ENCODE measurements around the gene SORCS2.

The SORCS2 gene

DNA sequence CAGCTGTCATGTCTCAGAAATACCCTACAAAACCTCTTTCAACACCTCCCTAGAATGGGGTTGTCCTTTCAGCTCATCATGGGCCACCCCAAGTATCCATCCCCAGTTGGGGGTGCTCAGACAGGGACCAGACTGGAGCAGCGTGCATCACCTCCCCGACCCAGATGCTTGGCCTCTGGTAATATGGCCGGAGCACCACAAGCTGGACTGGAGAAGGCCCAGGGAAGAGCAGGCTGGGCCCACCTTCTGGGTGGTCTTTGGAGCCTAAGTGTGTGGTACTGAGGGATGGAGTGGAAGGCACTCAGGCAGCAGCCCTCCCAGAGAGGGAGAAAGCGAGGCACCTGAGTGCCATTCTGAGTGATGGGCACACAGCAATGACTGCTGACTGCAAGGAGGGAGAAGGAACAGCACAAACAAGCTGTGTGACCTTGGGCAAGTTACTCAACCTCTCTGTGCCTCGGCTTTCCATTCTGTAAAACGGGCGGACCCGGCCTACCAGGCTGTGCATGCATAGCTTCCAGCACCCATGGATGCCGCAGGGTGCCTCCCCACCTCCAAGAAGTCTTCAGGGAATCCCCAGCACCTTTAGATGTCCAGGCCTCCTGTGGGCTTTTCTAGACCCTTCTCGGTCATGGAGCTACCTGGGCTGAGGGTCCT is 519.1 kb downstream of the SORCS2 start:
- no peak for TF ChIP-seq TAF1 (IDR thresholded peaks at IDR 0.05; ENCODE audit: borderline replicate concordance, insufficient read depth, low read length)
- TF ChIP-seq, protein P1, sequence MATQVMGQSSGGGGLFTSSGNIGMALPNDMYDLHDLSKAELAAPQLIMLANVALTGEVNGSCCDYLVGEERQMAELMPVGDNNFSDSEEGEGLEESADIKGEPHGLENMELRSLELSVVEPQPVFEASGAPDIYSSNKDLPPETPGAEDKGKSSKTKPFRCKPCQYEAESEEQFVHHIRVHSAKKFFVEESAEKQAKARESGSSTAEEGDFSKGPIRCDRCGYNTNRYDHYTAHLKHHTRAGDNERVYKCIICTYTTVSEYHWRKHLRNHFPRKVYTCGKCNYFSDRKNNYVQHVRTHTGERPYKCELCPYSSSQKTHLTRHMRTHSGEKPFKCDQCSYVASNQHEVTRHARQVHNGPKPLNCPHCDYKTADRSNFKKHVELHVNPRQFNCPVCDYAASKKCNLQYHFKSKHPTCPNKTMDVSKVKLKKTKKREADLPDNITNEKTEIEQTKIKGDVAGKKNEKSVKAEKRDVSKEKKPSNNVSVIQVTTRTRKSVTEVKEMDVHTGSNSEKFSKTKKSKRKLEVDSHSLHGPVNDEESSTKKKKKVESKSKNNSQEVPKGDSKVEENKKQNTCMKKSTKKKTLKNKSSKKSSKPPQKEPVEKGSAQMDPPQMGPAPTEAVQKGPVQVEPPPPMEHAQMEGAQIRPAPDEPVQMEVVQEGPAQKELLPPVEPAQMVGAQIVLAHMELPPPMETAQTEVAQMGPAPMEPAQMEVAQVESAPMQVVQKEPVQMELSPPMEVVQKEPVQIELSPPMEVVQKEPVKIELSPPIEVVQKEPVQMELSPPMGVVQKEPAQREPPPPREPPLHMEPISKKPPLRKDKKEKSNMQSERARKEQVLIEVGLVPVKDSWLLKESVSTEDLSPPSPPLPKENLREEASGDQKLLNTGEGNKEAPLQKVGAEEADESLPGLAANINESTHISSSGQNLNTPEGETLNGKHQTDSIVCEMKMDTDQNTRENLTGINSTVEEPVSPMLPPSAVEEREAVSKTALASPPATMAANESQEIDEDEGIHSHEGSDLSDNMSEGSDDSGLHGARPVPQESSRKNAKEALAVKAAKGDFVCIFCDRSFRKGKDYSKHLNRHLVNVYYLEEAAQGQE (IDR thresholded peaks at IDR 0.05; ENCODE audit: insufficient read depth in 1 of 2, low read depth in 2 of 2, low read length in 2 of 2), result no peak
- no peak for TF ChIP-seq POLR2AphosphoS5 (IDR thresholded peaks at IDR 0.05; ENCODE audit: low read depth, low read length)
- no peak for TF ChIP-seq SIN3A (IDR thresholded peaks at IDR 0.05; ENCODE audit: borderline replicate concordance, insufficient read depth, low read length)
- no peak for TF ChIP-seq FOXP2 (optimal IDR thresholded peaks at IDR 0.05; ENCODE audit: borderline replicate concordance, extremely low read depth, extremely low read length, insufficient read depth)

DNA sequence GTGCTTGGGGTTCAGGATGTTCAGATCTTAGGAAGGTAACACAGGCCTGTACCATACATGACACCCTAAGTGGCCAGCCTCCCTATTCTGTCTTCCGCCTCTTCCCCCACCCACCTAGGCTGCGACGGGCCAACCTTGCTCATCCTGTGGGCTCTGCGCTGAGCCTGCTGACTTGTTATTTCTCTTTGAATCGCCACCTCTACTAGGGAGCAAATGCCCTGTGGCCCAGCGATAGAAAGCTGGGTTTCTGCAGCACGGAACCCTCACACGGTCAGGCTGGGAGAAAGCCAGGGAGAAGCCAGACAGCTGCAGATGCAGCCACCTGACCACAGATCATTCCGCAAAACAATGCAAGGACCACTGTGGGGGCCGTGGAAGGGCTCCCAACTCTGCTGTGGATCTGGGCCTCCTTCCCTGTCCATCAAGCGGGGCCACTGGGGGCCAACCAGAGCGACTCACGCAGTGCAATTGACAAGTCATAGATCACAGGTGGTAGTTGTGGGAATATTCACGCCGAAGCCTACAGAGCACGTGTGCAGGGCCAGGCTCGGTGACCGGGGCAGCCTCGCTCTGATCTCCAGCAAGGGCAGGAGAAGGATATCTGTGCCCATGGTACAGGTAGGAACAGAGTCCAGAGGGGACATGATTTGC is 519.8 kb downstream of the SORCS2 start:
- TF ChIP-seq, protein P1 (IDR thresholded peaks at IDR 0.05; ENCODE audit: insufficient read depth in 1 of 2, low read depth in 2 of 2, low read length in 2 of 2), result no peak
- no peak for TF ChIP-seq SIN3A (IDR thresholded peaks at IDR 0.05; ENCODE audit: borderline replicate concordance, insufficient read depth, low read length)
- TF ChIP-seq TAF1 (IDR thresholded peaks at IDR 0.05; ENCODE audit: borderline replicate concordance, insufficient read depth, low read length), result no peak

DNA sequence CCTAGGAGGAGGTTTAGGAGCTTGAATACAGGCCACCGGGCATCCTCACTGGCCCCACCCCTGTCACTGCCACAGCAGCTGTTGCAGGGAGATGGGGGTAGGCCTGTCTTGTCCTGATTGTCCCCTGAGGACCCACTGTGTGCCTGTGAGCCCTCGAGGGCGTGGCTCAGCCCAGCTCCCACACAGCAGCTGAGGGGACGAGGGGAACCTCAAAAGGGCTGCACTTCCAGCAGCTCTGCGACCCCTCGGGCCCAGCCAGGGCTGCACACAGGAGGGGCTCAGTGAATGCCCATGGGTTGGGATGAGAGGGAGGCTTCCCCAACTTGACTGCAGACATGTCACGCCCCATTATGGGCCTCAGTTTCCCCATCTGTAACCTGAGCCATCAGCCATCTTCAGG is 521.4 kb downstream of the SORCS2 start:
- TF ChIP-seq POLR2AphosphoS5 (IDR thresholded peaks at IDR 0.05; ENCODE audit: low read depth, low read length) (no peak), SIN3A (IDR thresholded peaks at IDR 0.05; ENCODE audit: borderline replicate concordance, insufficient read depth, low read length) (no peak), FOXP2 (optimal IDR thresholded peaks at IDR 0.05; ENCODE audit: borderline replicate concordance, extremely low read depth, extremely low read length, insufficient read depth) (no peak), TAF1 (IDR thresholded peaks at IDR 0.05; ENCODE audit: borderline replicate concordance, insufficient read depth, low read length) (no peak)
- TF ChIP-seq, protein P1 (IDR thresholded peaks at IDR 0.05; ENCODE audit: insufficient read depth in 1 of 2, low read depth in 2 of 2, low read length in 2 of 2), result no peak

DNA sequence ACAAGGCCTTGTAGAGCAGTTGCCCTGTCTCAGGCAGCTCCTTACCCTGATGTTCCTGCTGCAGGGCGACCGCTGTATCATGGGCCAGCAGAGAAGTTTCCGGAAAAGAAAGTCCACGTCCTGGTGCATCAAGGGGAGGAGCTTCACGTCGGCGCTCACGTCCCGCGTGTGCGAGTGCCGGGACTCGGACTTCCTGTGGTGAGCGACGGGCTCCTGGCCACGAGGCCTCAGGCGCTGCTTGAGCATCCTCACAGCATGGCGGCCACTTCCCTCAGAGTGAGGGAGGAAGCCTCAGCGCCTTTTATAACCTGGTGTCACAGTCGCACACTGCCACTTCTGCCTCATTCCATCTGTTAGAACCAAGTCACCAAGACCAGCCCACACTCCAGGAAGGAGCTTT is 521.8 kb downstream of the SORCS2 start:
- TF ChIP-seq POLR2AphosphoS5 (IDR thresholded peaks at IDR 0.05; ENCODE audit: low read depth, low read length) (no peak), FOXP2 (optimal IDR thresholded peaks at IDR 0.05; ENCODE audit: borderline replicate concordance, extremely low read depth, extremely low read length, insufficient read depth) (no peak), TAF1 (IDR thresholded peaks at IDR 0.05; ENCODE audit: borderline replicate concordance, insufficient read depth, low read length) (no peak)

DNA sequence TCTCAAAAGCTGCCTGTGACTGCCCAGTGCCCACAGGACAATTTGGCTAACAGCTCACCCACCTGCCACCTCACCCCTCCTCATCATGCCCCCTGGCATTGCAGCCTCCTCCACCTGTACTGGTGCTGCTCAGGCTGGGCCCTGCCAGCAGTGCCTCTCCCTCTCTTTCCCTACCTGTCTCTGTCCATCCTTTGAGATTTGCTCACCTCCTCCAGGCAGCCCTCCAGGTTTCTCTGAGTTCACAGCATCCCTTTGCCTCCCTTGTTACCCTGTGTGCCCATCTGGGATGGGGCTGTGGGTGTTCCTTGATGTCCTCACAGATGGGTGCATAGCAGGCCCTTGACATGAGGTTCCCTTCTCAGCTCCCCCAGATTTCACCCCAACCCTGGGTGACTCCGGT is 522.4 kb downstream of the SORCS2 start:
- TF ChIP-seq FOXP2 (optimal IDR thresholded peaks at IDR 0.05; ENCODE audit: borderline replicate concordance, extremely low read depth, extremely low read length, insufficient read depth) (no peak), SIN3A (IDR thresholded peaks at IDR 0.05; ENCODE audit: borderline replicate concordance, insufficient read depth, low read length) (no peak), TAF1 (IDR thresholded peaks at IDR 0.05; ENCODE audit: borderline replicate concordance, insufficient read depth, low read length) (no peak), POLR2AphosphoS5 (IDR thresholded peaks at IDR 0.05; ENCODE audit: low read depth, low read length) (no peak)
- TF ChIP-seq, protein P1 (IDR thresholded peaks at IDR 0.05; ENCODE audit: insufficient read depth in 1 of 2, low read depth in 2 of 2, low read length in 2 of 2), result no peak

Data from PFSK-1 (cell line).